Endothelial cell of umbilical vein (primary cell): Measurements from ENCODE around the gene TROAP. TPM values are rescaled to one million over a fixed set of nuclear protein-coding genes. Genes with fewer than 3 reads are reported as not detected.

Experiments
- BruUV-seq: library from RNA; stranded (reverse); fragments of 400-500 nt; replicated peaks from 2 replicates; lab custom pipeline; 2021; lab: Mats Ljungman, UMichigan
- CTCF ChIA-PET: fragments of 300-600, 350-600 bp; sonication (Branson Sonifier 250); formaldehyde crosslinking; loops from one replicate; lab custom pipeline; 2021; ENCODE audit warnings: antibody characterized with exemption, inconsistent platforms; lab: Charles Lee
- POLR2A ChIA-PET: fragments of 300-600, 350-600 bp; sonication (Branson Sonifier 250); formaldehyde crosslinking; loops from one replicate; lab custom pipeline; 2021; ENCODE audit warnings: antibody characterized with exemption, inconsistent platforms; lab: Charles Lee
- DNase-seq: peaks from one replicate; pipeline ENCODE4 v3.0.0-alpha.2; 2011; ENCODE audit warnings: low read depth, low spot score
- FAIRE-seq: peaks from 2 replicates; lab custom pipeline; 2011; peaks lifted over from hg19 to GRCh38; lab: Jason Lieb, UNC
- H2AFZ ChIP-seq: 2 replicates; pipeline ENCODE4 v1.6.0; 2012; ENCODE audit warnings: low read depth, low read length, control low read depth, inconsistent platforms
- H3K27ac ChIP-seq: 2 replicates; pipeline ENCODE4 v1.5.1; 2011; ENCODE audit warnings: low read depth, mild to moderate bottlenecking, control low read depth, low read length, moderate library complexity; ENCODE audit not compliant: insufficient read depth
- H3K27me3 ChIP-seq, 2 experiments: 2 replicates each; pipeline versions ENCODE4 v1.6.0 to v1.6.1; 2011; ENCODE audit warnings: low read length in 2 of 2, mixed read lengths in 1 of 2; ENCODE audit not compliant: control insufficient read depth in 2 of 2, insufficient read depth in 2 of 2
- H3K36me3 ChIP-seq, 2 experiments: 2 replicates in 1 of 2; 3 replicates in 1 of 2; pipeline ENCODE4 v1.5.1; 2011; ENCODE audit warnings: low read length in 2 of 2, mild to moderate bottlenecking in 1 of 2, moderate library complexity in 1 of 2; ENCODE audit not compliant: control insufficient read depth in 2 of 2, insufficient read depth in 2 of 2; ENCODE audit errors: extremely low read depth in 1 of 2
- H3K4me1 ChIP-seq: 3 replicates; pipeline ENCODE4 v1.5.1; 2011; ENCODE audit warnings: mild to moderate bottlenecking, low read length; ENCODE audit not compliant: control insufficient read depth, insufficient read depth; ENCODE audit errors: extremely low read depth
- H3K4me2 ChIP-seq: 2 replicates; pipeline ENCODE4 v1.6.1; 2011; ENCODE audit warnings: low read length, control low read depth, mixed read lengths; ENCODE audit not compliant: insufficient read depth
- H3K4me3 ChIP-seq, 3 experiments: fragments of 200-600 bp in 1 of 3; sonication (generic), shearing (Covaris generic) in 1 of 3; replicated peaks in 1 of 3; 2 replicates each; pipeline ENCODE4 v1.5.1; 2011 to 2016; ENCODE audit warnings: control low read depth in 3 of 3, low read length in 3 of 3, mild to moderate bottlenecking in 2 of 3, inconsistent platforms in 1 of 3, low read depth in 1 of 3, moderate library complexity in 1 of 3; ENCODE audit not compliant: insufficient read depth in 1 of 3
- H3K79me2 ChIP-seq: 2 replicates; pipeline ENCODE4 v1.6.0; 2012; ENCODE audit warnings: low read length, inconsistent platforms; ENCODE audit not compliant: control insufficient read depth, insufficient read depth
- H3K9ac ChIP-seq: replicated peaks from 2 replicates; pipeline ENCODE3; 2011; ENCODE audit warnings: low read length, control low read depth; ENCODE audit not compliant: insufficient read depth; ENCODE audit errors: extremely low read depth
- H3K9me1 ChIP-seq: replicated peaks from 3 replicates; pipeline ENCODE4 v1.6.0; 2011; ENCODE audit warnings: mild to moderate bottlenecking, low read length; ENCODE audit not compliant: control insufficient read depth, insufficient read depth; ENCODE audit errors: extremely low read depth
- H3K9me3 ChIP-seq: replicated peaks from 2 replicates; pipeline ENCODE4 v1.5.1; 2012; ENCODE audit warnings: low read length, inconsistent platforms; ENCODE audit not compliant: control insufficient read depth, insufficient read depth
- H4K20me1 ChIP-seq: replicated peaks from 2 replicates; pipeline ENCODE3; 2011; ENCODE audit warnings: mild to moderate bottlenecking, low read length; ENCODE audit not compliant: control insufficient read depth, insufficient read depth; ENCODE audit errors: extremely low read depth
- CTCF ChIP-seq, 2 donors: IDR thresholded peaks; 1 replicate in 1 of 2; 2 replicates in 1 of 2; pipeline ENCODE4 v1.5.1; 2011; ENCODE audit warnings: low read length in 2 of 2, mild to moderate bottlenecking in 2 of 2, moderate library complexity in 2 of 2, control low read depth in 1 of 2, inconsistent platforms in 1 of 2, low read depth in 1 of 2; ENCODE audit not compliant: insufficient read depth in 1 of 2; ENCODE audit errors: extremely low read depth in 1 of 2
- EZH2 ChIP-seq: IDR thresholded peaks from 2 replicates; pipeline ENCODE4 v1.6.1; 2012; ENCODE audit warnings: borderline replicate concordance, low read depth, mild to moderate bottlenecking, moderate library complexity, low read length, inconsistent platforms; ENCODE audit not compliant: severe bottlenecking
- FOS ChIP-seq: IDR thresholded peaks from 2 replicates; pipeline ENCODE4 v1.6.1; 2011; ENCODE audit warnings: mild to moderate bottlenecking, low read length, moderate library complexity, borderline replicate concordance; ENCODE audit not compliant: insufficient read depth
- GATA2 ChIP-seq: IDR thresholded peaks from 2 replicates; pipeline ENCODE4 v1.7.0; 2011; ENCODE audit warnings: low read depth, mild to moderate bottlenecking, moderate library complexity, mixed read lengths, low read length; ENCODE audit not compliant: insufficient read length, insufficient read depth
- JUN ChIP-seq: IDR thresholded peaks from 2 replicates; pipeline ENCODE4 v1.6.1; 2011; ENCODE audit warnings: borderline replicate concordance, low read depth; ENCODE audit not compliant: insufficient read length, insufficient read depth
- MYC ChIP-seq: IDR thresholded peaks from one replicate; pipeline ENCODE4 v1.6.1; 2011; ENCODE audit warnings: mild to moderate bottlenecking, low read depth, low read length
- POLR2A ChIP-seq: IDR thresholded peaks from 2 replicates; pipeline ENCODE4 v1.6.1; 2012; ENCODE audit warnings: low read depth, mild to moderate bottlenecking, control low read depth, low read length
- POLR2AphosphoS5 ChIP-seq: IDR thresholded peaks from 2 replicates; pipeline ENCODE4 v1.6.1; 2012; ENCODE audit warnings: low read depth, mild to moderate bottlenecking, control low read depth, low read length, moderate library complexity; ENCODE audit not compliant: insufficient read depth
- dilution Hi-C: fragments of 300-500 bp; cut with MboI; formaldehyde crosslinking; loops from one replicate; pipeline ENCODE4 v1.15.0; 2019; ENCODE audit warnings: low sequenced_read_pairs; ENCODE audit not compliant: extremely low pct_ligation_motif_present
- intact Hi-C: fragments of 100-400 bp; cut with micrococcal nuclease; formaldehyde crosslinking; loops from one replicate; pipeline ENCODE4 v1.10.0; 2022
- polyA plus RNA-seq, 4 experiments: library from polyadenylated mRNA; depleted of rRNA in 3 of 4; stranded (reverse) in 3 of 4; unstranded in 1 of 4; fragments of >200 nt; gene quantifications; 2 replicates each; pipeline versions ENCODE4 v1.2.1 to v1.2.3, GENCODE V29; 2011 to 2012; ENCODE audit warnings: missing spikeins in 1 of 4
- total RNA-seq: library from RNA; stranded (reverse); gene quantifications from 2 replicates; pipeline ENCODE4 v1.2.3, GENCODE V29; 2021
- TF ChIP-seq, protein P1 (sequence below): IDR thresholded peaks from 2 replicates; pipeline ENCODE4 v1.6.1; 2011; ENCODE audit not compliant: insufficient read depth, insufficient read length

Gene TROAP
- total and polyA plus RNA-seq, 2 donors (not counting 3 experiments of a cell fraction or from before 2014, with no cell fraction given), result 31.7 to 68.6 TPM

DNA sequence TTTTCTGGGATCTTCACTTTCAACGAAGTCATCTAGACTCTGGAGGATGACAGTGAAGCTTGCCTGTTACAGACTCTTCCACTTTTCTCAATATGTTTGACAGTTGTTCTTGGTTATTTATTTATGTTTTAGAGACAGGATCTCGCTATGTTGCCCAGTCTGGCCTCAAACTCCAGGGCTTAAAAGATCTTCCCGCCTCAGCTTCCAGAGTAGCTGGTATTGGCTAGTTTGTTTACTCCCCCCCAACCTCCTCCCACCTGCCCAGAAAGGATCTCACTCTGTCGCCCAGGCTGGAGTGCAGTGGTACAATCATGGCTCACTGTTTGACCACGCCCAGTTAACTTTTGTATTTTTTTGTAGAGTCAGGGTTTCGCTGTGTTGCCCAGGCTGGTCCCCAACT is 47.5 kb downstream of the TROAP start:
- Histone ChIP-seq H3K9me1 (no peaks in the 10 kb centered on the region), H3K9me3 (no peaks in the 10 kb centered on the region), H3K4me2 (no peak overlapping the region), H3K4me1 (peaks cover 26% of the 10 kb centered on the region), H4K20me1 (peaks cover 3% of the 10 kb centered on the region), H3K27ac (no peak overlapping the region), H2AFZ (no peak overlapping the region), H3K9ac (no peak overlapping the region), H3K79me2 (peaks cover 85% of the 10 kb centered on the region), H3K4me3 (no peak overlapping the region), H3K36me3 (no peaks in the 10 kb centered on the region), H3K27me3 (no peaks in the 10 kb centered on the region)
- dilution Hi-C loops, result loop anchor here (25.0 kb wide), 1 partner anchor 142 kb away; no protein-coding TSS in a partner anchor
- ChIA-PET CTCF (interaction anchor here (1.1 to 6.1 kb wide), 5 partner anchors 11 to 143 kb away, joined by 3 to 74 read pairs (median 7); no protein-coding TSS in a partner anchor), POLR2A (no interaction called here)
- DNase-seq, result no peak
- TF ChIP-seq GATA2 (no peak), FOS (no peak), JUN (no peak), POLR2AphosphoS5 (no peak), CTCF (IDR thresholded peaks at IDR 0.05; ENCODE audit: extremely low read depth in 1 of 2, insufficient read depth in 1 of 2, low read depth in 1 of 2, low read length in 2 of 2) (no peak), POLR2A (no peak), MYC (no peak), EZH2 (no peak)
- TF ChIP-seq, protein P1, sequence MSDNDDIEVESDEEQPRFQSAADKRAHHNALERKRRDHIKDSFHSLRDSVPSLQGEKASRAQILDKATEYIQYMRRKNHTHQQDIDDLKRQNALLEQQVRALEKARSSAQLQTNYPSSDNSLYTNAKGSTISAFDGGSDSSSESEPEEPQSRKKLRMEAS, result no peak
- BruUV-seq, result no TSS peak
- intact Hi-C loops, result no loop called here
- no peak for FAIRE-seq
